Erythroblast (primary cell): Measurements from ENCODE around the gene AMOTL1.

Experiments used
- GATA1 ChIP-seq: IDR thresholded peaks from 2 replicates; pipeline ENCODE4 v1.6.1; 2011; ENCODE audit warnings: low read depth, mild to moderate bottlenecking, control low read depth, low read length, moderate library complexity
- POLR2A ChIP-seq: IDR thresholded peaks from 2 replicates; pipeline ENCODE4 v1.6.1; 2011; ENCODE audit warnings: mild to moderate bottlenecking, low read length

- TF ChIP-seq POLR2A = no peak
- no peak for TF ChIP-seq GATA1
These were observed 109.5 kb downstream of the AMOTL1 start for GRCh38 chr11:94877443-94878200.
